ENCODE results near the gene B4GALT5. TPM values are rescaled to one million over a fixed set of nuclear protein-coding genes. Genes with fewer than 3 reads are reported as not detected.
A peak's percentile ranks its signal among the peaks of the same experiment; 100 is the strongest.
"Not testable (repeated sequence)": the region's sequence is repeated elsewhere in the genome, so short reads cannot be mapped to it uniquely, and the experiment has no call there.

B4GALT5 gene
- total and polyA plus RNA-seq, 5 donors from 2014 or later: 0.45 to 13.6 (median 1.1) TPM

DNA sequence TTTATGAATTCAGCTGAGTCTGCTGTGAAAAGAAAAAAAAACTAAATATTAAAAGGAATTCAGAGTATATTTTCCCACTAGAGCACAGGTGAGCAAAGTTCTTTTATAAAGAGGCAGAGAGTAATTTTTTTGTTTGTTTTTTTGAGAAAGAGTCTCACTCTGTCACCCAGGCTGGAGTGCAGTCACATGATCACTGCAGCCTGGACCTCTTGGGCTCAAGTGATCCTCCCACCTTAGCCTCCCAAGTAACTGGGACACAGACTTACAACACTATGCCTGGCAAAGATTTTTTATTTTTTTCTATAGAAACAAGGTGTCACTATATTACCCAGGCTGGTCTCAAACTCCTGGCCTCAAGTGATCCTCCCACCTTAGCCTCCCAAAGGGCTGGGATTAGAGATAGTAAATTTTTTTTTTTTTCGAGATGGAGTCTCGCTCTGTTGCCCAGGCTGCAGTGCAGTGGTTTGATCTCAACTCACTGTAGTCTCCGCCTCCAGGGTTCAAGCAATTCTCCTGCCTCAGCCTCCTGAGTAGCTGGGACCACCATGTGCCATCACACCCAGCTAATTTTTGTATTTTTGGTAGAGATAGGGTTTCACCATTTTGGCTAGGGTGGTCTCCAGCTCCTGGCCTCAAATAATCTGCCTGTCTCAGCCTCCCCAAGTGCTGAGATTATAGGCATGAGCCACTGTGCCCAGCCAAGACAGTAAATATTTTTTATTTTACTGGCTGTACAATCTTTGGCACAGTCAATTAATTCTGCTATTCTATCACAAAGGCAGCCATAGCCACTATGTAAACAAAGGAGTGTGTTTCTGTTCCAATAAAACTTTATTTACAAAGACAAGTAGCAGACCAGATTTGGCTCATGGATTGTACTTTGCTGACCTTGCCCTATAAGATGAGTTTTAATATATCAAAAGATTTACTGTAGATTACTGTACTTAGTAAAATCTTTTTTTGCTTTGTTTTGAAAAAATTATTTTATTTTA, 14.5 kb upstream of the B4GALT5 start:
- ATAC-seq (ENCODE audit: low read depth in 2 of 2) (no peak), DNase-seq (no peak)
- no peak overlapping the region for H3K4me3 Mint-ChIP-seq
- no peaks in the 10 kb centered on the region for H3K36me3 Mint-ChIP-seq
- H3K4me1 Mint-ChIP-seq: peaks cover 0 to 14% (median 9%) of the 10 kb centered on the region in 4 donors
- peaks cover 3% of the 10 kb centered on the region for H3K4me1 ChIP-seq (ENCODE audit: control insufficient read depth, insufficient read depth, low read length, poor library complexity, severe bottlenecking)
- H3K27me3 Mint-ChIP-seq: peaks cover 15% of the 10 kb centered on the region
- no peak overlapping the region for H3K27ac Mint-ChIP-seq
- no peak overlapping the region for H3K4me3 ChIP-seq (ENCODE audit: low read depth, low read length)
- H3K9me3 Mint-ChIP-seq: no peaks in the 10 kb centered on the region
- H3K27me3 ChIP-seq (ENCODE audit: control insufficient read depth, insufficient read depth, low read length): no peaks in the 10 kb centered on the region
- no peak overlapping the region for H3K27ac ChIP-seq (ENCODE audit: insufficient read depth, low read length, poor library complexity, severe bottlenecking)
- no peaks in the 10 kb centered on the region for H3K9me3 ChIP-seq (ENCODE audit: control insufficient read depth in 2 of 2, low read length in 2 of 2)
- H3K36me3 ChIP-seq (ENCODE audit: control insufficient read depth, insufficient read depth, low read length): no peaks in the 10 kb centered on the region

DNA sequence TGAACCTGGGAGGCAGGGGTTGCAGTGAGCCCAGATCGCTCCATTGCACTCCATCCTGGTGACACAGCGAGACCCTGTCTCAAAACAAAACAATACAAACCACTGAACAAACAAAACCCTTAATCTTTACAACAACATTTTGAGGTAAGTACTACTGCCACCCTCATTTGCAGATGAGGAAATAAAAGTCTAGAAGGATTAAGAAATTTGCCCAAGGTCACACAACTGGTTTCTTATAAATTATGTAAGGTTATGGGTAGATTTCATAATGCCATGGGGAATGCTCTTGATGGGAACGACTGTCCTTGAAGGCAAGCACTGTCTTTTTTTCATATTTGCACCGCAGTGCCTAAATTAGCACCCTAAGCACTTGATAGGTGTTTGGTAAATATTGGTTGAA, 13.8 kb upstream of the B4GALT5 start:
- ATAC-seq (ENCODE audit: low read depth in 2 of 2): no peak
- peaks cover 3% of the 10 kb centered on the region for H3K4me1 ChIP-seq (ENCODE audit: control insufficient read depth, insufficient read depth, low read length, poor library complexity, severe bottlenecking)

DNA sequence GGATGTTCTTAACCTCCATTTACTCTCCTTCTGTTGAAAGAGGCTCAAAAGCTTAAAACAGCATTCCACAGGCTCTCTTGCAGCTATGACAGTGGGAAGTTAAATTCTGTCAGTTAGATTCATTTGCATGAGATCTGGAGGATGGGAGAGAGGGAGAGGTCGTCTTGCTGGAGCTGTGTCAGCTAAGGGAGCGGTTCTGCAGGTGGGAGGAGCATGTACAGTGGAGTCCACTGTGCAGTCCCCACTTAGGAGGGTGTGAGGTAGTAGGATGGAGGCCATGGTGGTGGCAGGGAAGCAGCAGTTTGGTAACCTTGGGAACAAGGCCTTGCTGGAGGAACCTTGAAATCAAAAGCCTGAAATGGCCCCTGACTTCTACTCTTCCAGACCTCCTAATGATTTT, 12.0 kb upstream of the B4GALT5 start:
- no peak overlapping the region for H3K4me3 ChIP-seq (ENCODE audit: low read depth, low read length)
- Mint-ChIP-seq H3K4me3 (no peak overlapping the region), H3K27me3 (peaks cover 11% of the 10 kb centered on the region), H3K9me3 (no peaks in the 10 kb centered on the region), H3K4me1 (peaks cover 0 to 14% (median 9%) of the 10 kb centered on the region in 4 donors), H3K36me3 (no peaks in the 10 kb centered on the region), H3K27ac (no peak overlapping the region)
- DNase-seq: no peak
- no peaks in the 10 kb centered on the region for H3K36me3 ChIP-seq (ENCODE audit: control insufficient read depth, insufficient read depth, low read length)
- no peak overlapping the region for H3K27ac ChIP-seq (ENCODE audit: insufficient read depth, low read length, poor library complexity, severe bottlenecking)
- ATAC-seq (ENCODE audit: low read depth in 2 of 2): no peak
- no peaks in the 10 kb centered on the region for H3K9me3 ChIP-seq (ENCODE audit: control insufficient read depth in 2 of 2, low read length in 2 of 2)
- H3K4me1 ChIP-seq (ENCODE audit: control insufficient read depth, insufficient read depth, low read length, poor library complexity, severe bottlenecking): peaks cover 3% of the 10 kb centered on the region
- no peaks in the 10 kb centered on the region for H3K27me3 ChIP-seq (ENCODE audit: control insufficient read depth, insufficient read depth, low read length)

More for the DNA sequence above, 13.8 kb upstream of the B4GALT5 start:
- H3K4me1 Mint-ChIP-seq: peaks cover 0 to 14% (median 9%) of the 10 kb centered on the region in 4 donors
- no peaks in the 10 kb centered on the region for H3K36me3 Mint-ChIP-seq
- Histone ChIP-seq H3K27me3 (ENCODE audit: control insufficient read depth, insufficient read depth, low read length) (no peaks in the 10 kb centered on the region), H3K4me3 (ENCODE audit: low read depth, low read length) (no peak overlapping the region), H3K9me3 (ENCODE audit: control insufficient read depth in 2 of 2, low read length in 2 of 2) (no peaks in the 10 kb centered on the region), H3K36me3 (ENCODE audit: control insufficient read depth, insufficient read depth, low read length) (no peaks in the 10 kb centered on the region), H3K27ac (ENCODE audit: insufficient read depth, low read length, poor library complexity, severe bottlenecking) (no peak overlapping the region)
- no peak for DNase-seq
- H3K4me3 Mint-ChIP-seq: no peak overlapping the region
- H3K27ac Mint-ChIP-seq: no peak overlapping the region
- H3K9me3 Mint-ChIP-seq: no peaks in the 10 kb centered on the region
- H3K27me3 Mint-ChIP-seq: peaks cover 11% of the 10 kb centered on the region

DNA sequence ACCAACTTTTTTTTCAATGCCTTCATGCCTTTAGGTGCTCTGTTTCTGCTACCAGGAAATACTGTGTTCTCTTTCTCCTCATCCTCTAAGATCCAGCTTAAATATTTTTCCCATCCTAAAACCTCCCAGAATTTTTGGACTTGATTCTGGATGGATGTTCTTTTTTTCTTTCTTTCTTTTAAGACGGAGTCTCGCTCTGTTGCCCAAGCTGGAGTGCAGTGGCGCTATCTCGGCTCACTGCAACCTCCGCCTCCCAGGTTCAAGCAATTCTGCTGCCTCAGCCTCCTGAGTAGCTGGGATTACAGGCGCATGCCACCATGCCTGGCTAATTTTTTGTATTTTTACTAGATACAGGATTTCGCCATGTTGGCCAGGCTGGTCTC, 11.5 kb upstream of the B4GALT5 start:
- not testable (repeated sequence) for H3K27ac ChIP-seq (ENCODE audit: insufficient read depth, low read length, poor library complexity, severe bottlenecking); H3K4me1 ChIP-seq (ENCODE audit: control insufficient read depth, insufficient read depth, low read length, poor library complexity, severe bottlenecking); H3K36me3 ChIP-seq (ENCODE audit: control insufficient read depth, insufficient read depth, low read length); H3K4me3 Mint-ChIP-seq; ATAC-seq (ENCODE audit: low read depth in 2 of 2); H3K9me3 Mint-ChIP-seq; H3K36me3 Mint-ChIP-seq; H3K9me3 ChIP-seq (ENCODE audit: control insufficient read depth in 2 of 2, low read length in 2 of 2); H3K27me3 ChIP-seq (ENCODE audit: control insufficient read depth, insufficient read depth, low read length); DNase-seq; H3K27ac Mint-ChIP-seq; H3K4me3 ChIP-seq (ENCODE audit: low read depth, low read length)
- Mint-ChIP-seq H3K27me3 (peaks cover 11% of the 10 kb centered on the region), H3K4me1 (peaks cover 0 to 14% (median 9%) of the 10 kb centered on the region in 4 donors)

- Histone ChIP-seq H3K9me3 (ENCODE audit: control insufficient read depth in 2 of 2, low read length in 2 of 2) (no peaks in the 10 kb centered on the region), H3K27me3 (ENCODE audit: control insufficient read depth, insufficient read depth, low read length) (no peaks in the 10 kb centered on the region), H3K27ac (ENCODE audit: insufficient read depth, low read length, poor library complexity, severe bottlenecking) (no peak overlapping the region), H3K36me3 (ENCODE audit: control insufficient read depth, insufficient read depth, low read length) (no peaks in the 10 kb centered on the region), H3K4me3 (ENCODE audit: low read depth, low read length) (no peak overlapping the region), H3K4me1 (ENCODE audit: control insufficient read depth, insufficient read depth, low read length, poor library complexity, severe bottlenecking) (peaks cover 3% of the 10 kb centered on the region)
- Mint-ChIP-seq H3K9me3 (no peaks in the 10 kb centered on the region), H3K27me3 (peaks cover 5% of the 10 kb centered on the region), H3K36me3 (no peaks in the 10 kb centered on the region), H3K27ac (no peak overlapping the region), H3K4me3 (no peak overlapping the region), H3K4me1 (peaks cover 0 to 14% (median 9%) of the 10 kb centered on the region in 4 donors)
- peak in 1 of 3 donors; percentile 31 for DNase-seq
- peak in 1 of 2 donors; percentile 39 for ATAC-seq (ENCODE audit: low read depth in 2 of 2)
These were observed 10.9 kb upstream of the B4GALT5 start for GRCh38 chr20:49724408-49725223.

DNA sequence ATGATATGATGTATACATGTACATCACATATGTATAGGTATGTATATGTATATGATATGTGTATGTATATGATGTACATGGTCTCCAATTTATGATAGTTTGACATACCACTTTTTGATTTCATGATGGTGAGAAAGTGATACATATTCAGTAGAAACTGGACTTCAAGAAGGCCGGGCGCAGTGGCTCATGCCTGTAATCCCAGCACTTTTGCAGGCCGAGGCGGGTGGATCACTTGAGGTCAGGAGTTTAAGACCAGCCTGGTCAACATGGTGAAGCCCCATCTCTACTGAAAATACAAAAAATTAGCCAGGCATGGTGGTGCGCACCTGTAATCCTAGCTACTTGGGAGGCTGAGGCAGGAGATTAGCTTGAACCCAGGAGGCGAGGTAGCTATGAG, 10.1 kb upstream of the B4GALT5 start:
- not testable (repeated sequence) for H3K27ac ChIP-seq (ENCODE audit: insufficient read depth, low read length, poor library complexity, severe bottlenecking); ATAC-seq (ENCODE audit: low read depth in 2 of 2)
- H3K4me1 Mint-ChIP-seq: peaks cover 4 to 14% (median 9%) of the 10 kb centered on the region in 4 donors

GRCh38 chr20:49721326-49721725, 7.6 kb upstream of the B4GALT5 start:
- H3K27ac ChIP-seq (ENCODE audit: insufficient read depth, low read length, poor library complexity, severe bottlenecking); H3K4me3 ChIP-seq (ENCODE audit: low read depth, low read length); H3K9me3 ChIP-seq (ENCODE audit: control insufficient read depth in 2 of 2, low read length in 2 of 2); H3K36me3 Mint-ChIP-seq; H3K4me1 ChIP-seq (ENCODE audit: control insufficient read depth, insufficient read depth, low read length, poor library complexity, severe bottlenecking); H3K27me3 ChIP-seq (ENCODE audit: control insufficient read depth, insufficient read depth, low read length); DNase-seq; H3K9me3 Mint-ChIP-seq; ATAC-seq (ENCODE audit: low read depth in 2 of 2); H3K4me3 Mint-ChIP-seq; H3K36me3 ChIP-seq (ENCODE audit: control insufficient read depth, insufficient read depth, low read length); H3K27ac Mint-ChIP-seq; H3K27me3 Mint-ChIP-seq: not testable (repeated sequence)
- peaks cover 4 to 14% (median 9%) of the 10 kb centered on the region in 4 donors for H3K4me1 Mint-ChIP-seq

More for the DNA sequence above, 10.1 kb upstream of the B4GALT5 start:
- not testable (repeated sequence) for H3K36me3 ChIP-seq (ENCODE audit: control insufficient read depth, insufficient read depth, low read length); DNase-seq; H3K9me3 ChIP-seq (ENCODE audit: control insufficient read depth in 2 of 2, low read length in 2 of 2); H3K9me3 Mint-ChIP-seq; H3K27me3 Mint-ChIP-seq; H3K36me3 Mint-ChIP-seq; H3K27me3 ChIP-seq (ENCODE audit: control insufficient read depth, insufficient read depth, low read length); H3K4me3 Mint-ChIP-seq; H3K27ac Mint-ChIP-seq; H3K4me1 ChIP-seq (ENCODE audit: control insufficient read depth, insufficient read depth, low read length, poor library complexity, severe bottlenecking); H3K4me3 ChIP-seq (ENCODE audit: low read depth, low read length)

Data from CD4-positive, CD25-positive, alpha-beta regulatory T cell (primary cell).